HCT116 (cell line): ENCODE data around the gene NXN. TPM values are rescaled to one million over a fixed set of nuclear protein-coding genes. Genes with fewer than 3 reads are reported as not detected.

Experiments used
- ATAC-seq: fragments of 200-7000 bp; cut with Tn5 transposase; 2 replicates; pipeline ENCODE4 v1.9.1; 2020; ENCODE audit warnings: mild to moderate bottlenecking, moderate library complexity
- BruUV-seq: library from RNA; stranded (reverse); fragments of 400-500 nt; replicated peaks from 2 replicates; lab custom pipeline; 2021; lab: Mats Ljungman, UMichigan
- CTCF ChIA-PET: fragments of 300-600 bp; sonication (Branson Sonifier 250); formaldehyde crosslinking; loops from one replicate; lab custom pipeline; 2021; ENCODE audit warnings: antibody characterized with exemption; lab: Charles Lee
- POLR2A ChIA-PET: fragments of 300-600, 350-600 bp; sonication (Branson Sonifier 250); formaldehyde crosslinking; loops from one replicate; lab custom pipeline; 2021; ENCODE audit warnings: antibody characterized with exemption; lab: Charles Lee
- RAD21 ChIA-PET, 2 experiments: fragments of 300-600 bp; sonication (Branson Sonifier 250); formaldehyde crosslinking; loops; one replicate each; lab custom pipeline; 2023; ENCODE audit warnings: low total read pairs in 2 of 2; ENCODE audit not compliant: uncharacterized antibody in 2 of 2, unreplicated experiment in 2 of 2, low non-redundant PET in 1 of 2; lab: Charles Lee
- DNase-seq: peaks from one replicate; pipeline ENCODE4 v3.0.0-alpha.2; 2010; ENCODE audit warnings: low read depth, low spot score
- H2AFZ ChIP-seq: fragments of 200-600 bp; shearing (Covaris generic), sonication (generic); 2 replicates; pipeline ENCODE4 v1.6.1; 2017; ENCODE audit warnings: low read depth, mixed run types, mixed read lengths, antibody characterized with exemption, low read length; ENCODE audit not compliant: poor library complexity, severe bottlenecking
- H3K27ac ChIP-seq: 2 replicates; pipeline ENCODE4 v1.5.1; 2012; ENCODE audit warnings: low read depth, low read length
- H3K27me3 ChIP-seq: fragments of 200-600 bp; sonication (generic); 2 replicates; pipeline ENCODE4 v1.6.1; 2016; ENCODE audit warnings: mixed run types, low read length, mixed read lengths; ENCODE audit not compliant: insufficient read depth
- H3K36me3 ChIP-seq, 2 experiments: fragments of 200-500 bp in 1 of 2; fragments of 200-600 bp in 1 of 2; sonication (Bioruptor generic) in 1 of 2; sonication (generic) in 1 of 2; 2 replicates each; pipeline versions ENCODE4 v1.5.1 to v1.6.1; 2014 to 2016; ENCODE audit warnings: low read length in 2 of 2, inconsistent platforms in 1 of 2, mixed read lengths in 1 of 2, mixed run types in 1 of 2; ENCODE audit not compliant: insufficient read depth in 2 of 2, control insufficient read depth in 1 of 2
- H3K4me1 ChIP-seq, 2 experiments: fragments of 200-600 bp in 1 of 2; sonication (generic) in 1 of 2; 2 replicates each; pipeline versions ENCODE4 v1.5.1 to v1.6.1; 2012 to 2017; ENCODE audit warnings: low read length in 2 of 2, inconsistent platforms in 1 of 2, mild to moderate bottlenecking in 1 of 2, mixed read lengths in 1 of 2, mixed run types in 1 of 2, moderate library complexity in 1 of 2; ENCODE audit not compliant: insufficient read depth in 2 of 2, control insufficient read depth in 1 of 2
- H3K4me2 ChIP-seq: fragments of 200-600 bp; sonication (generic); 2 replicates; pipeline ENCODE4 v1.6.1; 2017; ENCODE audit warnings: mixed run types, low read length, mixed read lengths
- H3K4me3 ChIP-seq, 2 experiments: fragments of 200-600 bp in 1 of 2; sonication (generic) in 1 of 2; replicated peaks in 1 of 2; 2 replicates each; pipeline ENCODE4 v1.5.1; 2011 to 2016; ENCODE audit warnings: low read length in 2 of 2, control low read depth in 1 of 2, low read depth in 1 of 2, mild to moderate bottlenecking in 1 of 2, mixed read lengths in 1 of 2, mixed run types in 1 of 2
- H3K79me2 ChIP-seq: fragments of 200-600 bp; sonication (generic); 2 replicates; pipeline ENCODE4 v1.6.1; 2017; ENCODE audit warnings: mild to moderate bottlenecking, mixed run types, low read length, moderate library complexity, mixed read lengths; ENCODE audit not compliant: insufficient read depth
- H3K9ac ChIP-seq: fragments of 200-600 bp; sonication (generic); 2 replicates; pipeline ENCODE4 v1.6.1; 2016; ENCODE audit warnings: low read length, mixed read lengths
- H3K9me2 ChIP-seq: fragments of 200-600 bp; sonication (generic), shearing (Covaris generic); 2 replicates; pipeline ENCODE4 v1.6.1; 2017; ENCODE audit warnings: mixed run types, mild to moderate bottlenecking, moderate library complexity; ENCODE audit not compliant: insufficient read depth
- H3K9me3 ChIP-seq, 2 experiments: fragments of 200-500 bp in 1 of 2; fragments of 200-600 bp in 1 of 2; sonication (Bioruptor generic) in 1 of 2; sonication (generic) in 1 of 2; 2 replicates each; pipeline ENCODE4 v1.6.1; 2014 to 2017; ENCODE audit warnings: low read length in 2 of 2, mixed read lengths in 2 of 2, inconsistent platforms in 1 of 2, low read depth in 1 of 2, mild to moderate bottlenecking in 1 of 2, mixed run types in 1 of 2, moderate library complexity in 1 of 2; ENCODE audit not compliant: control insufficient read depth in 1 of 2, insufficient read depth in 1 of 2
- H4K20me1 ChIP-seq: fragments of 200-600 bp; sonication (generic), shearing (Covaris generic); 2 replicates; pipeline ENCODE4 v1.6.1; 2017; ENCODE audit warnings: mixed run types, mild to moderate bottlenecking, moderate library complexity; ENCODE audit not compliant: insufficient read depth
- EGR1 ChIP-seq: IDR thresholded peaks from 2 replicates; pipeline ENCODE4 v1.6.1; 2012; ENCODE audit warnings: low read depth
- ELF1 ChIP-seq: IDR thresholded peaks from 2 replicates; pipeline ENCODE4 v1.6.1; 2012; ENCODE audit warnings: low read depth, borderline replicate concordance
- EZH2 ChIP-seq: fragments of 200-600 bp; sonication (generic); IDR thresholded peaks from 2 replicates; pipeline ENCODE4 v1.6.1; 2017; ENCODE audit warnings: antibody characterized with exemption, mixed run types
- EZH2phosphoT487 ChIP-seq: fragments of 200-600 bp; IDR thresholded peaks from 2 replicates; pipeline ENCODE4 v1.6.1; 2018; ENCODE audit warnings: antibody characterized with exemption, borderline replicate concordance
- FOSL1 ChIP-seq: IDR thresholded peaks from 2 replicates; pipeline ENCODE4 v1.6.1; 2012; ENCODE audit warnings: low read depth
- JUND ChIP-seq: IDR thresholded peaks from 2 replicates; pipeline ENCODE4 v1.6.1; 2012
- POLR2A ChIP-seq: IDR thresholded peaks from 2 replicates; pipeline ENCODE4 v1.7.0; 2011; ENCODE audit warnings: borderline replicate concordance; ENCODE audit not compliant: insufficient read depth, insufficient read length; ENCODE audit errors: extremely low read depth
- POLR2AphosphoS5 ChIP-seq: IDR thresholded peaks from 2 replicates; pipeline ENCODE4 v1.6.1; 2011; ENCODE audit warnings: mild to moderate bottlenecking, low read depth, low read length, moderate library complexity
- RAD21 ChIP-seq: IDR thresholded peaks from 2 replicates; pipeline ENCODE4 v1.6.1; 2012; ENCODE audit warnings: low read depth, mild to moderate bottlenecking
- SIN3A ChIP-seq: IDR thresholded peaks from 2 replicates; pipeline ENCODE4 v1.6.1; 2012; ENCODE audit warnings: low read depth
- SP1 ChIP-seq: IDR thresholded peaks from 2 replicates; pipeline ENCODE4 v1.6.1; 2012; ENCODE audit warnings: low read depth
- TCF7L2 ChIP-seq: IDR thresholded peaks from 2 replicates; pipeline ENCODE4 v1.7.0; 2011; ENCODE audit warnings: borderline replicate concordance, inconsistent platforms; ENCODE audit not compliant: insufficient read depth, insufficient read length; ENCODE audit errors: extremely low read depth
- ZNF274 ChIP-seq: fragments of 200-500 bp; sonication (Bioruptor generic); IDR thresholded peaks from 2 replicates; pipeline ENCODE4 v1.6.1; 2014; ENCODE audit warnings: mild to moderate bottlenecking, low read depth, low read length, inconsistent platforms
- intact Hi-C: fragments of 100-400 bp; cut with micrococcal nuclease; formaldehyde crosslinking; loops from 2 replicates; pipeline ENCODE4 v1.10.0; 2022
- total RNA-seq: library from RNA; stranded (reverse); gene quantifications from one replicate; pipeline ENCODE4 v1.2.1, GENCODE V29; 2021; ENCODE audit not compliant: unreplicated experiment
- TF ChIP-seq, protein P1 (sequence below): IDR thresholded peaks from 2 replicates; pipeline ENCODE4 v1.6.1; 2012
- TF ChIP-seq, protein P2 (sequence below): IDR thresholded peaks from 2 replicates; pipeline ENCODE4 v1.6.1; 2012
- TF ChIP-seq, protein P3 (sequence below): IDR thresholded peaks from 2 replicates; pipeline ENCODE4 v1.6.1; 2011; ENCODE audit warnings: mild to moderate bottlenecking, low read length, moderate library complexity; ENCODE audit not compliant: insufficient replicate concordance; ENCODE audit errors: extremely low read depth

Gene NXN
- total RNA-seq, 1 experiment from 2014 or later: 83.7 TPM

DNA sequence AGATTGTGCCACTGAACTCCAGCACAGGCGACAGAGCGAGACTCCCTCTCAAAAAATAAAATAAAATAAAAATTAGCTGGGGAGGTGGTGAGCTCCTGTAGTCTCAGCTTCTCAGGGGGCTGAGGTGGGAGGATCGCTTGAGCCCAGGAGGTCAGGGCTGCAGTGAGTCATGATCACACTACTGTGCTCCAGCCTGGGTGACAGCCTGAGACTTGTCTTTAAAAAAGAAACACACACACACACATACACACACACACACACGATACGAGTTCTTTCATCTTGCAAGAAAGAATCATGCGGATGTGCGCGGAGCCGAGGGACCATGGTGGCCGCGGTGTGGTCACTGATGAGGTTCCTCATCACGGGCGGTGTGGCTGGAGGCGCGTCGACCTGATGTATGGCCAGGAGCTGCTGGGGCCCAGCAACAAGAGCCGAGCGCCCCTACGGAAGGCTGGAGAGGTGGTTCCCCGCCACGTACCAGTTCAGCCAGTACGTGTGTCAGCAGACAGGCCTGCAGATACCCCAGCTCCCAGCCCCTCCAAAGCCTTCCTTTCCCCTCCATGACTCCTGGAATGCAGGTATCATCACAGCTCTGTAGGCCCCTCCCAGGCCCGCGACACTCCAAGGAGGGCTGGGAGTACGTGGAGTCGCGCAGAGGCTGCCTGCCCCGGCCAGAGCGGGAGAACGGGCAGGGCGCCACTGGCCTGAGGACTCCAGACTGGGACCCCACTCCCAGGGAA is 20.7 kb downstream of the NXN start:
- H2AFZ ChIP-seq: no peak overlapping the region
- intact Hi-C loops: no loop called here
- no peak overlapping the region for H3K27ac ChIP-seq
- RAD21 ChIA-PET: no interaction called here
- CTCF ChIA-PET: no interaction called here
- TF ChIP-seq ZNF274: no peak
- TF ChIP-seq EZH2: no peak
- no peak for TF ChIP-seq FOSL1
- ATAC-seq (no peak), DNase-seq (no peak)
- no peaks in the 10 kb centered on the region for H3K27me3 ChIP-seq
- POLR2A ChIA-PET: no interaction called here
- BruUV-seq: no TSS peak
- peaks cover 4% of the 10 kb centered on the region; the same call in 1 of the 2 replicates for H4K20me1 ChIP-seq
- peaks cover 57 to 81% of the 10 kb centered on the region in 2 experiments for H3K4me1 ChIP-seq
- no peak overlapping the region for H3K4me3 ChIP-seq
- no peaks in the 10 kb centered on the region for H3K9me3 ChIP-seq
- no peaks in the 10 kb centered on the region for H3K9me2 ChIP-seq
- peaks cover 68% of the 10 kb centered on the region for H3K79me2 ChIP-seq
- peaks cover 0 to 3% of the 10 kb centered on the region in 2 experiments; a peak in 1 of 4 replicates for H3K36me3 ChIP-seq
- H3K9ac ChIP-seq: no peak overlapping the region
- H3K4me2 ChIP-seq: peak overlapping the region; percentile 25; the same call in 1 of the 2 replicates

DNA sequence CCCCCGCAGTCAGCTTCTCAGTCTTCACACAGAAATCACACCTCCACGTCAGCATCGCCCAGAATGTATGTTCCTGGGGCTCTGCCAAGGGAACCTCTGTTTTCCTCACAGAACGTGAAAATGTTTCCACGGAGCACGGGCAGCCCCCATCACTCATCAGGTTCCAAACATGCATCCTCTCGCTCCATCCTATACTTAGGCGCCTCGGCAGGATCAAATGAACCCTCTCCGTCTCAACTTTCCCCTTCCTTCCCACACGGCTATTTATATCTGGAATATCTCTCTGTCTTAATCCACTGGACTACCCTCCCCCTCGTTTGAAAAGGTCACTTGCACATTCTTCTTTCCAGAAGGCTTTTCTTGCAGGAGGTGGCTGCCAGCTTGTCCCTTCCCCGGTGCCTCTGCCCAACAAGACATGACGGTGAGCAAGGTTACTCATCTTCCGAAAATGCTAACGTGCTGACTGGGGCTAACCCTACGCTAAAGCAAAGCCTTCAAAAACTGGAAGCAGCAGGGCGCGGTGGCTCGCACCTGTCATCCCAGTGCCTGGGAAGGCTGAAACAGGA is 21.6 kb downstream of the NXN start:
- H3K36me3 ChIP-seq: peaks cover 0 to 3% of the 10 kb centered on the region in 2 experiments; a peak in 1 of 4 replicates
- no peaks in the 10 kb centered on the region for H3K27me3 ChIP-seq
- peak overlapping the region; percentile 29 for H3K4me2 ChIP-seq
- CTCF ChIA-PET: no interaction called here
- RAD21 ChIA-PET: no interaction called here
- H3K9me3 ChIP-seq: no peaks in the 10 kb centered on the region
- no peak overlapping the region for H3K27ac ChIP-seq
- ATAC-seq (no peak), DNase-seq (no peak)
- H3K79me2 ChIP-seq: peaks cover 64% of the 10 kb centered on the region
- no TSS peak for BruUV-seq
- intact Hi-C loops: no loop called here
- H4K20me1 ChIP-seq: peaks cover 4% of the 10 kb centered on the region; the same call in 1 of the 2 replicates
- no peak overlapping the region for H3K9ac ChIP-seq
- POLR2A ChIA-PET: no interaction called here
- H3K4me1 ChIP-seq: peaks cover 56 to 76% of the 10 kb centered on the region in 2 experiments
- H3K9me2 ChIP-seq: no peaks in the 10 kb centered on the region
- H3K4me3 ChIP-seq: no peak overlapping the region
- no peak overlapping the region for H2AFZ ChIP-seq
- TF ChIP-seq RAD21 (no peak), POLR2A (no peak), SIN3A (no peak), FOSL1 (no peak), ELF1 (no peak), POLR2AphosphoS5 (no peak), EZH2phosphoT487 (no peak), EGR1 (no peak), SP1 (no peak), TCF7L2 (no peak), JUND (no peak)
- TF ChIP-seq, protein P1, sequence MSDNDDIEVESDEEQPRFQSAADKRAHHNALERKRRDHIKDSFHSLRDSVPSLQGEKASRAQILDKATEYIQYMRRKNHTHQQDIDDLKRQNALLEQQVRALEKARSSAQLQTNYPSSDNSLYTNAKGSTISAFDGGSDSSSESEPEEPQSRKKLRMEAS: no peak
- TF ChIP-seq, protein P2, sequence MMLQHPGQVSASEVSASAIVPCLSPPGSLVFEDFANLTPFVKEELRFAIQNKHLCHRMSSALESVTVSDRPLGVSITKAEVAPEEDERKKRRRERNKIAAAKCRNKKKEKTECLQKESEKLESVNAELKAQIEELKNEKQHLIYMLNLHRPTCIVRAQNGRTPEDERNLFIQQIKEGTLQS: no peak
- TF ChIP-seq, protein P3, sequence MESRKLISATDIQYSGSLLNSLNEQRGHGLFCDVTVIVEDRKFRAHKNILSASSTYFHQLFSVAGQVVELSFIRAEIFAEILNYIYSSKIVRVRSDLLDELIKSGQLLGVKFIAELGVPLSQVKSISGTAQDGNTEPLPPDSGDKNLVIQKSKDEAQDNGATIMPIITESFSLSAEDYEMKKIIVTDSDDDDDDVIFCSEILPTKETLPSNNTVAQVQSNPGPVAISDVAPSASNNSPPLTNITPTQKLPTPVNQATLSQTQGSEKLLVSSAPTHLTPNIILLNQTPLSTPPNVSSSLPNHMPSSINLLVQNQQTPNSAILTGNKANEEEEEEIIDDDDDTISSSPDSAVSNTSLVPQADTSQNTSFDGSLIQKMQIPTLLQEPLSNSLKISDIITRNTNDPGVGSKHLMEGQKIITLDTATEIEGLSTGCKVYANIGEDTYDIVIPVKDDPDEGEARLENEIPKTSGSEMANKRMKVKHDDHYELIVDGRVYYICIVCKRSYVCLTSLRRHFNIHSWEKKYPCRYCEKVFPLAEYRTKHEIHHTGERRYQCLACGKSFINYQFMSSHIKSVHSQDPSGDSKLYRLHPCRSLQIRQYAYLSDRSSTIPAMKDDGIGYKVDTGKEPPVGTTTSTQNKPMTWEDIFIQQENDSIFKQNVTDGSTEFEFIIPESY: no peak
